Karpas-422 (cell line): ENCODE results near the gene RPL28. TPM values are rescaled to one million over a fixed set of nuclear protein-coding genes. Genes with fewer than 3 reads are reported as not detected.

Experiments used
- DNase-seq: peaks from one replicate; pipeline ENCODE4 v3.0.0-alpha.2; 2015
- H2AFZ ChIP-seq: fragments of 200-600 bp; sonication (generic); 2 replicates; pipeline ENCODE4 v1.6.1; 2014; ENCODE audit warnings: antibody characterized with exemption, low read length, mixed read lengths
- H3K27ac ChIP-seq: fragments of 200-600 bp; sonication (generic); 2 replicates; pipeline ENCODE4 v1.5.1; 2014; ENCODE audit warnings: mild to moderate bottlenecking, low read length, moderate library complexity
- H3K27me3 ChIP-seq: fragments of 200-600 bp; sonication (generic); 2 replicates; pipeline ENCODE4 v1.6.1; 2014; ENCODE audit warnings: low read length, mixed read lengths
- H3K36me3 ChIP-seq: fragments of 200-600 bp; sonication (generic); 2 replicates; pipeline ENCODE4 v1.6.1; 2014; ENCODE audit warnings: low read length, mixed read lengths; ENCODE audit not compliant: insufficient read depth
- H3K4me1 ChIP-seq: fragments of 200-600 bp; sonication (generic); 2 replicates; pipeline ENCODE4 v1.6.1; 2014; ENCODE audit warnings: mild to moderate bottlenecking, low read length, mixed read lengths
- H3K4me2 ChIP-seq: fragments of 200-600 bp; sonication (generic); 2 replicates; pipeline ENCODE4 v1.6.1; 2014; ENCODE audit warnings: low read length, low read depth, mild to moderate bottlenecking; ENCODE audit not compliant: poor library complexity, severe bottlenecking
- H3K4me3 ChIP-seq: fragments of 200-600 bp; sonication (generic); 2 replicates; pipeline ENCODE4 v1.5.1; 2014; ENCODE audit warnings: mild to moderate bottlenecking, antibody characterized with exemption, low read length, mixed read lengths
- H3K79me2 ChIP-seq: fragments of 200-600 bp; sonication (generic); 2 replicates; pipeline ENCODE4 v1.6.1; 2014; ENCODE audit warnings: mild to moderate bottlenecking, low read length, mixed read lengths
- H3K9ac ChIP-seq: fragments of 200-600 bp; sonication (generic); 2 replicates; pipeline ENCODE4 v1.6.0; 2014; ENCODE audit warnings: low read length
- H3K9me2 ChIP-seq: fragments of 200-600 bp; sonication (generic), shearing (Covaris generic); replicated peaks from 2 replicates; pipeline ENCODE4 v1.6.0; 2014; ENCODE audit warnings: mild to moderate bottlenecking, low read length, moderate library complexity; ENCODE audit not compliant: insufficient read depth
- H3K9me3 ChIP-seq: fragments of 300-700, 200-600 bp; sonication (generic); 2 replicates; pipeline ENCODE4 v1.6.1; 2014; ENCODE audit warnings: low read length, mixed read lengths
- H4K20me1 ChIP-seq: fragments of 200-600 bp; sonication (generic); 2 replicates; pipeline ENCODE4 v1.6.1; 2014; ENCODE audit warnings: mild to moderate bottlenecking, antibody characterized with exemption, low read length, low read depth; ENCODE audit not compliant: insufficient read depth
- total RNA-seq: library from RNA; depleted of rRNA; stranded (reverse); fragments of >200 nt; shearing (Covaris generic); gene quantifications from 2 replicates; pipeline ENCODE4 v1.2.3, GENCODE V29; 2014; ENCODE audit warnings: low replicate concordance

Gene RPL28
- total RNA-seq, 1 experiment from 2014 or later: 959 TPM

DNA sequence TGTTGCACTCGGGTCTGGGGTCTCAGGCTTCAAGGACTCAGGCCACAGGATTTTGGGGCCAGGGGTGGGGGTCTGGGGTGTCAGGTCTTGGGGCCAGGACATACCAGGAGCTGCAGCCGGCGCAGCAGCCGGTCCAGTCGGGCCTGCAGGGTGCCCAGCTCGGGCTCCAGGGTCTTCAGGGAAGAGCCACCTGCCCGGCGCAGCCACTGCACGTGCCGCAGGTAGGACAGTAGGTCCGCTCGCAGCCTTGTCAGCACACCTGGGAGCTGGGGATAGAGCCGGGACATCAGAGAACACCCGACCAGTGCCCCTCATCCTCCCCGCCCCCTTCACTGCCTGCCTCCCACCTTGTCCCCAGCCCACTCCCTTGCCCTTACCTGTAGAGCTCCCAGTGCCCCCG lies 17.6 kb upstream of the RPL28 start:
- no peaks in the 10 kb centered on the region for H3K9me2 ChIP-seq
- H3K27me3 ChIP-seq: no peaks in the 10 kb centered on the region
- H3K79me2 ChIP-seq: no peaks in the 10 kb centered on the region
- no peaks in the 10 kb centered on the region; the same call in 1 of the 2 replicates for H4K20me1 ChIP-seq
- H2AFZ ChIP-seq: no peak overlapping the region
- H3K4me1 ChIP-seq: no peaks in the 10 kb centered on the region
- H3K4me2 ChIP-seq: no peak overlapping the region
- H3K27ac ChIP-seq: no peak overlapping the region
- no peak overlapping the region for H3K4me3 ChIP-seq
- no peak for DNase-seq
- H3K36me3 ChIP-seq: no peaks in the 10 kb centered on the region
- no peak overlapping the region for H3K9ac ChIP-seq
- no peaks in the 10 kb centered on the region for H3K9me3 ChIP-seq

- H3K4me2 ChIP-seq: no peak overlapping the region
- H3K9me2 ChIP-seq: no peaks in the 10 kb centered on the region
- no peaks in the 10 kb centered on the region for H3K9me3 ChIP-seq
- no peaks in the 10 kb centered on the region for H3K4me1 ChIP-seq
- H3K4me3 ChIP-seq: no peak overlapping the region
- DNase-seq: no peak
- H4K20me1 ChIP-seq: no peaks in the 10 kb centered on the region; the same call in 1 of the 2 replicates
- H2AFZ ChIP-seq: no peak overlapping the region
- H3K27me3 ChIP-seq: no peaks in the 10 kb centered on the region
- H3K79me2 ChIP-seq: no peaks in the 10 kb centered on the region
- no peak overlapping the region for H3K9ac ChIP-seq
- no peak overlapping the region for H3K27ac ChIP-seq
- H3K36me3 ChIP-seq: no peaks in the 10 kb centered on the region
Measured at GRCh38 chr19:55368701-55369563, 16.8 kb upstream of the RPL28 start.

- Histone ChIP-seq H3K9me2 (no peaks in the 10 kb centered on the region), H3K9ac (no peak overlapping the region), H3K9me3 (no peaks in the 10 kb centered on the region), H2AFZ (no peak overlapping the region), H3K79me2 (no peaks in the 10 kb centered on the region), H3K4me3 (no peak overlapping the region), H4K20me1 (no peaks in the 10 kb centered on the region; the same call in 1 of the 2 replicates), H3K27me3 (no peaks in the 10 kb centered on the region), H3K27ac (no peak overlapping the region), H3K4me2 (no peak overlapping the region), H3K36me3 (no peaks in the 10 kb centered on the region), H3K4me1 (no peaks in the 10 kb centered on the region)
- peak; percentile 63 for DNase-seq
Measured at GRCh38 chr19:55369653-55370304, 16.0 kb upstream of the RPL28 start.

DNA sequence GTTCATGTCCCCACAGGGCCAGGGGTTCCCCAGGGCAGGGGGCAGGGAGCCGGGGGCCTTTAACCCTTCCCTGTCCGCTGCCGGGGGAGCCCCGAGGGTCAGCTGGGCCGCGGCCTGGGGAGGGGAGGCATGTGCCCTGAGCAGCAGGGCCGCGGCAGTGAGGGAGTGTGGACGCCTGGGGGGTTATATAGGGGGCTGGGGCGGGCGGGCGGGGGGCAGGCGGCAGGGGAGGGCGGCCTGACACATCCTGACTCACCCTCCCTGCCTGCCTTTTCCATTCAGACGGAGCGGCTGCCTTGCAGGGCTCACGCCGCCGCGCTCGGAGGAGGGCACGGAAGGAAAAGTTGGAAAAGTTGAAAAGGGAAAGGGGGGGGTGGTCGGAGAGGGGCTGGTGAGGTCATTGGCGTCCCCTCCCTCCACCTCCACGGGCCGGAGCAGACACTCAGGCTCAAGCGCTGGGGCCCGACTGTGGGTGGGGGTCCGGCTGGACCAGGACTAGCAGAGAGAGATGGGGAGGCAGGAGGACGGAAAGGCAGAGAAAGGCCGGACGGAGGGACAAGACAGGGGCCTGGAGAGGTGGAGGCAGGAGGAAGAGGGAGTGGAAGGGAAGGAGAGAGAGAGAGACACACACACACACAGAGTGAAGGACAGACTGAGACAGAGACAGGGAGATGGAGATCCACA lies 15.3 kb upstream of the RPL28 start, which contains the start of gene IL11:
IL11 (minus strand) TSS at position 159 of the 684 bp plus-strand sequence; CDS start at position 6, 153 bp downstream.
- H3K9ac ChIP-seq: no peak within 1 kb of the TSS
- no peaks in the 10 kb centered on the region for H3K9me2 ChIP-seq
- no peaks in the 10 kb centered on the region for H3K27me3 ChIP-seq
- no peaks in the 10 kb centered on the region for H3K36me3 ChIP-seq
- no peaks in the 10 kb centered on the region for H3K79me2 ChIP-seq
- no peak within 1 kb of the TSS for H3K27ac ChIP-seq
- DNase-seq: no peak
- no peaks in the 10 kb centered on the region; the same call in 1 of the 2 replicates for H4K20me1 ChIP-seq
- no peak within 1 kb of the TSS for H3K4me3 ChIP-seq
- no peak within 1 kb of the TSS for H3K4me2 ChIP-seq
- H3K4me1 ChIP-seq: no peaks in the 10 kb centered on the region
- H3K9me3 ChIP-seq: no peaks in the 10 kb centered on the region
- H2AFZ ChIP-seq: no peak within 1 kb of the TSS

DNA sequence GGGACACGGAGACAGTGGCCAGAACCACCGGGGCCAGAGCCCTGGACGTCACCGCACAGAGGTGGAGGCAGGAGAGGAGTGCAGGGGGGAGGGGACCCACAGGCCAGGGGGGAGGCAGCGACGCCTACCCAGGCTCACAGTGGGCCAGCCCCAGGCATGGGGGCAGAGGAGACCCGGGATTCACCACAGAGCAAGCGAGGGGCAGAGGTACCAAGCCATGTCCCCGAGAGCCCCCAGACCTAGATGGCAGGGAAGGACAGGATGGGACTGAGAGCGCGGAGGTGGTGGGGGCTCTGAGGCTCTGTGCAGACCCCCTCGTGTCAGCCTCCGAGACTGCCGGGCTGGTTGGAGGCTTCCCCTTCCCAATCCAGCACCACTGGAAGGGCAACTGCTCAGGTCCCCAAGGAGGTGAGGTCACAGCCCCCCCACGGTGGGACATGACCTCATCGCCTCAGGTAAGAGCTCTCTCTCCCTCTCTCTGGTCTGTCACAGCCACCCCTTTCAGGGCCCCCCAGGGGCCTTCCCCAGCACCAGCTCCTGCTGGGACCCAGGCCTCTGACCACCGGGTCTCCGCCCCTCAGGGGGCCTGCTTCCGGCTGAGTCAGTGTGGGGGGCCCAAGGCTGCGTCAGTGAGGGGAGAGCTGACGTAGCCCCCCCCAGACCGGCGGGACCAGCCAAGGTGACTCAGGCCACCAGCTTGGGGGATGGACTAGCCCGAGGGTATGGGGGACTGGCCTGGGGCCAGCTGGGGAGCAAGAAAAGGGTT lies 13.2 kb upstream of the RPL28 start:
- Histone ChIP-seq H3K4me1 (peaks cover 1% of the 10 kb centered on the region), H4K20me1 (peaks cover 1% of the 10 kb centered on the region; the same call in 1 of the 2 replicates), H3K9me3 (no peaks in the 10 kb centered on the region), H3K36me3 (no peaks in the 10 kb centered on the region), H2AFZ (no peak overlapping the region), H3K4me2 (no peak overlapping the region), H3K9me2 (no peaks in the 10 kb centered on the region), H3K9ac (no peak overlapping the region), H3K27me3 (no peaks in the 10 kb centered on the region), H3K27ac (no peak overlapping the region), H3K79me2 (no peaks in the 10 kb centered on the region), H3K4me3 (no peak overlapping the region)
- DNase-seq: no peak

DNA sequence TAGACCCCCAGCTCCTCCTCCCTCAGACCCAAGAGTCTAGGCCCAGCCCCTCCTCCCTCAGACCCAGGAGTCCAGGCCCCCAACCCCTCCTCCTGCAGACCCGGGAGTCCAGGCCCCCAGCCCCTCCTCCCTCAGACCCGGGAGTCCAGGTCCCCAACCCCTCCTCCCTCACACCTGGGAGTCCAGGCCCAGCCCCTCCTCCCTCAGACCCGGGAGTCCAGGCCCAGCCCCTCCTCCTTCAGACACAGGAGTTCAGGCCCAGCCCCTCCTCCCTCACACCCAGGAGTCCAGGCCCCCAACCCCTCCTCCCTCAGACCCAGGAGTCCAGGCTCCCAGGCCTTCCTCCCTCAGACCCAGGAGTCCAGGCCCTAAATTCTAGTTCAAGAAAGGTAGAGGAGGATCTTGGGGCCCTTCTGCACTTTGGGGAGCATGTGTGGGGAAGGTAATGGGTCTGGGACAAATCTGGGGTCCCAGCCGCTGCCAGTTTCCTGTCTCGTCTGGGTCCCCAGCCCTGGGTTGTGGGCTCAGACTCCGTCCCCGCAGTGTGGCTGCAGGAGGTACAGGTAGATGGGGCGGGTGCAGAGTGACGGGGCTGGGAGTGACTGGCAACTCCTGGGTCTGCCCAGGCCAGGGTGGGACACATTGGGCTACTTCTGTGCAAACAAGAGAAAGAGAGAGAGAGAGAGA lies 12.3 kb upstream of the RPL28 start:
- Histone ChIP-seq H3K4me1 (peaks cover 11% of the 10 kb centered on the region), H3K36me3 (no peaks in the 10 kb centered on the region), H4K20me1 (peaks cover 8% of the 10 kb centered on the region; the same call in 1 of the 2 replicates), H3K9ac (no peak overlapping the region), H3K27ac (no peak overlapping the region), H3K9me3 (no peaks in the 10 kb centered on the region), H3K27me3 (no peaks in the 10 kb centered on the region), H3K4me2 (no peak overlapping the region), H3K4me3 (no peak overlapping the region), H2AFZ (no peak overlapping the region), H3K9me2 (no peaks in the 10 kb centered on the region), H3K79me2 (no peaks in the 10 kb centered on the region)
- peak; percentile 51 for DNase-seq

- no peaks in the 10 kb centered on the region for H3K79me2 ChIP-seq
- H3K36me3 ChIP-seq: no peaks in the 10 kb centered on the region
- H3K4me1 ChIP-seq: peaks cover 12% of the 10 kb centered on the region
- no peak overlapping the region for H3K27ac ChIP-seq
- H3K9me3 ChIP-seq: no peaks in the 10 kb centered on the region
- no peak for DNase-seq
- no peaks in the 10 kb centered on the region for H3K27me3 ChIP-seq
- no peak overlapping the region for H3K9ac ChIP-seq
- peaks cover 15% of the 10 kb centered on the region; the same call in 1 of the 2 replicates for H4K20me1 ChIP-seq
- no peak overlapping the region for H3K4me2 ChIP-seq
- no peak overlapping the region for H2AFZ ChIP-seq
- H3K9me2 ChIP-seq: no peaks in the 10 kb centered on the region
- H3K4me3 ChIP-seq: no peak overlapping the region
Measured at GRCh38 chr19:55373993-55374757, 11.6 kb upstream of the RPL28 start.
